Endothelial cell of umbilical vein (primary cell): ENCODE data around the gene NEK7. TPM values are rescaled to one million over a fixed set of nuclear protein-coding genes. Genes with fewer than 3 reads are reported as not detected.

ENCODE experiments used
- BruUV-seq: library from RNA; stranded (reverse); fragments of 400-500 nt; replicated peaks from 2 replicates; lab custom pipeline; 2021; lab: Mats Ljungman, UMichigan
- CTCF ChIA-PET: fragments of 300-600, 350-600 bp; sonication (Branson Sonifier 250); formaldehyde crosslinking; loops from one replicate; lab custom pipeline; 2021; ENCODE audit warnings: antibody characterized with exemption, inconsistent platforms; lab: Charles Lee
- POLR2A ChIA-PET: fragments of 300-600, 350-600 bp; sonication (Branson Sonifier 250); formaldehyde crosslinking; loops from one replicate; lab custom pipeline; 2021; ENCODE audit warnings: antibody characterized with exemption, inconsistent platforms; lab: Charles Lee
- DNase-seq: peaks from one replicate; pipeline ENCODE4 v3.0.0-alpha.2; 2011; ENCODE audit warnings: low read depth, low spot score
- FAIRE-seq: peaks from 2 replicates; lab custom pipeline; 2011; peaks lifted over from hg19 to GRCh38; lab: Jason Lieb, UNC
- H2AFZ ChIP-seq: 2 replicates; pipeline ENCODE4 v1.6.0; 2012; ENCODE audit warnings: low read depth, low read length, control low read depth, inconsistent platforms
- H3K27ac ChIP-seq: 2 replicates; pipeline ENCODE4 v1.5.1; 2011; ENCODE audit warnings: low read depth, mild to moderate bottlenecking, control low read depth, low read length, moderate library complexity; ENCODE audit not compliant: insufficient read depth
- H3K27me3 ChIP-seq, 2 experiments: 2 replicates each; pipeline versions ENCODE4 v1.6.0 to v1.6.1; 2011; ENCODE audit warnings: low read length in 2 of 2, mixed read lengths in 1 of 2; ENCODE audit not compliant: control insufficient read depth in 2 of 2, insufficient read depth in 2 of 2
- H3K36me3 ChIP-seq, 2 experiments: 2 replicates in 1 of 2; 3 replicates in 1 of 2; pipeline ENCODE4 v1.5.1; 2011; ENCODE audit warnings: low read length in 2 of 2, mild to moderate bottlenecking in 1 of 2, moderate library complexity in 1 of 2; ENCODE audit not compliant: control insufficient read depth in 2 of 2, insufficient read depth in 2 of 2; ENCODE audit errors: extremely low read depth in 1 of 2
- H3K4me1 ChIP-seq: 3 replicates; pipeline ENCODE4 v1.5.1; 2011; ENCODE audit warnings: mild to moderate bottlenecking, low read length; ENCODE audit not compliant: control insufficient read depth, insufficient read depth; ENCODE audit errors: extremely low read depth
- H3K4me2 ChIP-seq: 2 replicates; pipeline ENCODE4 v1.6.1; 2011; ENCODE audit warnings: low read length, control low read depth, mixed read lengths; ENCODE audit not compliant: insufficient read depth
- H3K4me3 ChIP-seq, 3 experiments: fragments of 200-600 bp in 1 of 3; sonication (generic), shearing (Covaris generic) in 1 of 3; replicated peaks in 1 of 3; 2 replicates each; pipeline ENCODE4 v1.5.1; 2011 to 2016; ENCODE audit warnings: control low read depth in 3 of 3, low read length in 3 of 3, mild to moderate bottlenecking in 2 of 3, inconsistent platforms in 1 of 3, low read depth in 1 of 3, moderate library complexity in 1 of 3; ENCODE audit not compliant: insufficient read depth in 1 of 3
- H3K79me2 ChIP-seq: 2 replicates; pipeline ENCODE4 v1.6.0; 2012; ENCODE audit warnings: low read length, inconsistent platforms; ENCODE audit not compliant: control insufficient read depth, insufficient read depth
- H3K9ac ChIP-seq: replicated peaks from 2 replicates; pipeline ENCODE3; 2011; ENCODE audit warnings: low read length, control low read depth; ENCODE audit not compliant: insufficient read depth; ENCODE audit errors: extremely low read depth
- H3K9me1 ChIP-seq: replicated peaks from 3 replicates; pipeline ENCODE4 v1.6.0; 2011; ENCODE audit warnings: mild to moderate bottlenecking, low read length; ENCODE audit not compliant: control insufficient read depth, insufficient read depth; ENCODE audit errors: extremely low read depth
- H3K9me3 ChIP-seq: replicated peaks from 2 replicates; pipeline ENCODE4 v1.5.1; 2012; ENCODE audit warnings: low read length, inconsistent platforms; ENCODE audit not compliant: control insufficient read depth, insufficient read depth
- H4K20me1 ChIP-seq: replicated peaks from 2 replicates; pipeline ENCODE3; 2011; ENCODE audit warnings: mild to moderate bottlenecking, low read length; ENCODE audit not compliant: control insufficient read depth, insufficient read depth; ENCODE audit errors: extremely low read depth
- CTCF ChIP-seq, 2 donors: IDR thresholded peaks; 1 replicate in 1 of 2; 2 replicates in 1 of 2; pipeline ENCODE4 v1.5.1; 2011; ENCODE audit warnings: low read length in 2 of 2, mild to moderate bottlenecking in 2 of 2, moderate library complexity in 2 of 2, control low read depth in 1 of 2, inconsistent platforms in 1 of 2, low read depth in 1 of 2; ENCODE audit not compliant: insufficient read depth in 1 of 2; ENCODE audit errors: extremely low read depth in 1 of 2
- EZH2 ChIP-seq: IDR thresholded peaks from 2 replicates; pipeline ENCODE4 v1.6.1; 2012; ENCODE audit warnings: borderline replicate concordance, low read depth, mild to moderate bottlenecking, moderate library complexity, low read length, inconsistent platforms; ENCODE audit not compliant: severe bottlenecking
- FOS ChIP-seq: IDR thresholded peaks from 2 replicates; pipeline ENCODE4 v1.6.1; 2011; ENCODE audit warnings: mild to moderate bottlenecking, low read length, moderate library complexity, borderline replicate concordance; ENCODE audit not compliant: insufficient read depth
- GATA2 ChIP-seq: IDR thresholded peaks from 2 replicates; pipeline ENCODE4 v1.7.0; 2011; ENCODE audit warnings: low read depth, mild to moderate bottlenecking, moderate library complexity, mixed read lengths, low read length; ENCODE audit not compliant: insufficient read length, insufficient read depth
- JUN ChIP-seq: IDR thresholded peaks from 2 replicates; pipeline ENCODE4 v1.6.1; 2011; ENCODE audit warnings: borderline replicate concordance, low read depth; ENCODE audit not compliant: insufficient read length, insufficient read depth
- MAX ChIP-seq: IDR thresholded peaks from 2 replicates; pipeline ENCODE4 v1.6.1; 2011; ENCODE audit not compliant: insufficient read depth, insufficient read length
- MYC ChIP-seq: IDR thresholded peaks from one replicate; pipeline ENCODE4 v1.6.1; 2011; ENCODE audit warnings: mild to moderate bottlenecking, low read depth, low read length
- POLR2A ChIP-seq: IDR thresholded peaks from 2 replicates; pipeline ENCODE4 v1.6.1; 2012; ENCODE audit warnings: low read depth, mild to moderate bottlenecking, control low read depth, low read length
- POLR2AphosphoS5 ChIP-seq: IDR thresholded peaks from 2 replicates; pipeline ENCODE4 v1.6.1; 2012; ENCODE audit warnings: low read depth, mild to moderate bottlenecking, control low read depth, low read length, moderate library complexity; ENCODE audit not compliant: insufficient read depth
- dilution Hi-C: fragments of 300-500 bp; cut with MboI; formaldehyde crosslinking; loops from one replicate; pipeline ENCODE4 v1.15.0; 2019; ENCODE audit warnings: low sequenced_read_pairs; ENCODE audit not compliant: extremely low pct_ligation_motif_present
- intact Hi-C: fragments of 100-400 bp; cut with micrococcal nuclease; formaldehyde crosslinking; loops from one replicate; pipeline ENCODE4 v1.10.0; 2022
- polyA plus RNA-seq, 4 experiments: library from polyadenylated mRNA; depleted of rRNA in 3 of 4; stranded (reverse) in 3 of 4; unstranded in 1 of 4; fragments of >200 nt; gene quantifications; 2 replicates each; pipeline versions ENCODE4 v1.2.1 to v1.2.3, GENCODE V29; 2011 to 2012; ENCODE audit warnings: missing spikeins in 1 of 4
- total RNA-seq: library from RNA; stranded (reverse); gene quantifications from 2 replicates; pipeline ENCODE4 v1.2.3, GENCODE V29; 2021

Gene NEK7
- total and polyA plus RNA-seq, 2 donors (not counting 3 experiments of a cell fraction or from before 2014, with no cell fraction given): 22.6 to 45.7 TPM

DNA sequence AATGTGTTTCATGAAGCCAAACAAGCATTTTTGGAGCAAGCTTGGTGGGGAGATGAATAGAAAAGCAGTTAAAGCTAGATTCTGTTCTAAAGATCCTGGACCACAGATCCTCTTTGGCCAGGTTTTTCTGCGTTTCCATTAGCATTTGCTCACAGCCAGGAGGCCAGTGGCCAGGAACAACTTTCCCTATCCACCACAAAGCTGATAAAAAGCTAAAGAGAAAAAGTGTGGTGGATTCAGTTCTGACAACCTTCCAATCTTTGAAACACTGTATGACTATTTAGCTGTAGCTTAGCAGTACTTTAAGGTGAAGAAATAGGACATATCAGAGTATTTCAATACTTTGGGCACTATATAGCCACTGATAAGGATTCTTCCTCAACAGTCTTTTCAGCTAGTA lies 3.0 kb upstream of the NEK7 start:
- Histone ChIP-seq H4K20me1 (no peaks in the 10 kb centered on the region), H3K79me2 (peaks cover 14% of the 10 kb centered on the region), H3K27ac (peak overlapping the region; percentile 86), H3K4me3 (no peak overlapping the region), H3K9me1 (no peaks in the 10 kb centered on the region), H3K9me3 (no peaks in the 10 kb centered on the region), H3K27me3 (no peaks in the 10 kb centered on the region), H3K4me1 (peaks cover 60% of the 10 kb centered on the region), H3K36me3 (no peaks in the 10 kb centered on the region), H2AFZ (no peak overlapping the region), H3K4me2 (peak overlapping the region; percentile 88), H3K9ac (peak overlapping the region; percentile 17)
- DNase-seq (no peak), FAIRE-seq (no peak)
- ChIA-PET CTCF (interaction anchor here (0.9 to 4.5 kb wide), 10 partner anchors 28 to 343 kb away, joined by 3 to 27 read pairs (median 6); no protein-coding TSS in a partner anchor), POLR2A (no interaction called here)
- intact Hi-C loops (loop anchor here (1.0 to 10.0 kb wide), 6 partner anchors 28 to 781 kb away; partner anchors contain the start of gene DENND1B), dilution Hi-C loops (no loop called here)
- no TSS peak for BruUV-seq
- no peak for TF ChIP-seq EZH2
- no peak for TF ChIP-seq POLR2AphosphoS5
- TF ChIP-seq GATA2: no peak
- no peak for TF ChIP-seq MAX
- no peak for TF ChIP-seq MYC
- no peak for TF ChIP-seq CTCF (IDR thresholded peaks at IDR 0.05; ENCODE audit: extremely low read depth in 1 of 2, insufficient read depth in 1 of 2, low read depth in 1 of 2, low read length in 2 of 2)
- no peak for TF ChIP-seq POLR2A
- no peak for TF ChIP-seq FOS
- TF ChIP-seq JUN: no peak
